Inflammatory macrophage treated with lipopolysaccharide for 4 hours (primary cell): Measurements from ENCODE around the gene AMHR2.
"Not testable (repeated sequence)": the region's sequence is repeated elsewhere in the genome, so short reads cannot be mapped to it uniquely, and the experiment has no call there.

Experiments used
- DNase-seq: peaks from one replicate; pipeline ENCODE4 v3.0.0-alpha.2; 2020

The AMHR2 gene

GRCh38 chr12:53423597-53423996 is at the start of gene AMHR2:
Gene AMHR2 (plus strand): TSS chr12:53423855. CDS start chr12:53423935, 80 bp downstream.
- DNase-seq: no peak

GRCh38 chr12:53374277-53374676 is 49.4 kb upstream of the AMHR2 start:
- DNase-seq: not testable (repeated sequence)

GRCh38 chr12:53376747-53377146 is 46.9 kb upstream of the AMHR2 start:
- no peak for DNase-seq

- DNase-seq: no peak
These were observed 45.4 kb upstream of the AMHR2 start for GRCh38 chr12:53378222-53378621.

GRCh38 chr12:53378724-53379388 is 44.8 kb upstream of the AMHR2 start:
- no peak for DNase-seq

- peak; percentile 100 for DNase-seq
These were observed 44.1 kb upstream of the AMHR2 start for GRCh38 chr12:53379389-53380103.

- DNase-seq: peak; percentile 93
These were observed 43.4 kb upstream of the AMHR2 start, which contains the start of gene SP1 for GRCh38 chr12:53380104-53380793. Gene SP1 (plus strand): TSS chr12:53380176. CDS start chr12:53380292, 116 bp downstream.

GRCh38 chr12:53380794-53381730 is 42.6 kb upstream of the AMHR2 start:
- DNase-seq: peak; percentile 79

GRCh38 chr12:53381731-53382630 is 41.7 kb upstream of the AMHR2 start:
- peak; percentile 94 for DNase-seq

- DNase-seq: no peak
These were observed 40.4 kb upstream of the AMHR2 start for GRCh38 chr12:53383258-53383657.

GRCh38 chr12:53386381-53386780 is 37.3 kb upstream of the AMHR2 start:
- DNase-seq: not testable (repeated sequence)

GRCh38 chr12:53388932-53389331 is 34.7 kb upstream of the AMHR2 start:
- no peak for DNase-seq

GRCh38 chr12:53389702-53390101 is 34.0 kb upstream of the AMHR2 start:
- no peak for DNase-seq

- no peak for DNase-seq
These were observed 31.9 kb upstream of the AMHR2 start for GRCh38 chr12:53391724-53392123.

- no peak for DNase-seq
These were observed 23.8 kb upstream of the AMHR2 start for GRCh38 chr12:53399896-53400295.

GRCh38 chr12:53402351-53402750 is 21.3 kb upstream of the AMHR2 start:
- not testable (repeated sequence) for DNase-seq

- DNase-seq: no peak
These were observed 20.8 kb upstream of the AMHR2 start for GRCh38 chr12:53402871-53403270.

- no peak for DNase-seq
These were observed 12.7 kb upstream of the AMHR2 start for GRCh38 chr12:53410951-53411350.

- DNase-seq: no peak
These were observed 10.0 kb upstream of the AMHR2 start for GRCh38 chr12:53413485-53414204.

GRCh38 chr12:53414756-53415417 is 8.8 kb upstream of the AMHR2 start:
- no peak for DNase-seq
